Measurements from ENCODE around the gene OR52K1.
A peak's percentile ranks its signal among the peaks of the same experiment; 100 is the strongest.

OR52K1 gene

DNA sequence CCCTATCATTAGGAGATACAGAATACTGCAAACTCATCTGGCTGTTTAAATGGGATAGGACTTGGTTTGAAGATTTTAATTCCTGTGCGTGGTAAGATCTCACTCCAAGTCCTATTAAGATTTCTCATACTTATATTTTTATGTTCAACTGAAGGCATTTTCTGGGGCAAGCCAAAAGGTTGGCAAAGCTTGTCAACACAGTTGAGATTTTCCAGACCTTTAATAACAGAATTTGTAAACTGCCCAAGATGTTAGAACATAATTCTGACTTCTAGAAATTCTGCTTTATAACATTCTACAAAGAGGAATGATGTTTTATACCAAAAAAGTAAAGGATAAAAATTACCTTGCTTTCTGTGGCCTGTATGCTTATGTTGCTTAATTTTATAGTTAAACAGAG lies 31.8 kb downstream of the OR52K1 start:
- no peak overlapping the region for H4K8ac ChIP-seq (ENCODE audit: low read depth, low read length)
- H3K4me1 ChIP-seq (ENCODE audit: control insufficient read depth in 2 of 2, insufficient read depth in 1 of 2, low read depth in 1 of 2, low read length in 2 of 2) = no peaks in the 10 kb centered on the region
- H2AK5ac ChIP-seq (ENCODE audit: low read depth, low read length) = no peak overlapping the region
- H4K91ac ChIP-seq (ENCODE audit: low read depth, low read length, poor library complexity) = no peak overlapping the region
- H2BK15ac ChIP-seq (ENCODE audit: low read length) = no peak overlapping the region
- WGBS, 2 donors (ENCODE audit: extremely low coverage in 2 of 2, insufficient read length in 2 of 2, insufficient replicate concordance in 1 of 2) = no CpG with 5 or more reads among the region's 1 CpG
- H3K9me3 ChIP-seq (replicated peaks in 1 of 2; ENCODE audit: control insufficient read depth in 2 of 2, insufficient read depth in 1 of 2, low read depth in 1 of 2, low read length in 2 of 2) = peaks cover 0 to 3% of the 10 kb centered on the region in 2 donors
- H2BK5ac ChIP-seq (ENCODE audit: low read length) = no peak overlapping the region
- no peak overlapping the region for H3K27ac ChIP-seq (replicated peaks; ENCODE audit: low read length)
- no peaks in the 10 kb centered on the region for H3K36me3 ChIP-seq (replicated peaks in 1 of 2; ENCODE audit: control insufficient read depth in 2 of 2, insufficient read depth in 2 of 2, low read length in 2 of 2)
- H3K4me3 ChIP-seq (ENCODE audit: low read length in 2 of 2) = no peak overlapping the region
- peaks cover 0 to 10% (median 2%) of the 10 kb centered on the region in 3 experiments for H3K27me3 ChIP-seq (ENCODE audit: control insufficient read depth in 3 of 3, insufficient read depth in 3 of 3, low read depth in 1 of 3, low read length in 3 of 3)
- no peak overlapping the region for H2AFZ ChIP-seq (ENCODE audit: low read length)
- H3K79me1 ChIP-seq (ENCODE audit: low read depth, low read length) = no peaks in the 10 kb centered on the region
- H3K9ac ChIP-seq (ENCODE audit: low read depth, low read length, poor library complexity) = no peak overlapping the region
- H3K4me2 ChIP-seq (ENCODE audit: insufficient read depth, low read length, poor library complexity, severe bottlenecking) = no peak overlapping the region
- no peak overlapping the region for H2BK12ac ChIP-seq (ENCODE audit: low read length)
- H3K14ac ChIP-seq (ENCODE audit: low read length) = no peak overlapping the region
- no peak for DNase-seq (ENCODE audit: low spot score)
- no peak overlapping the region for H3K23ac ChIP-seq (ENCODE audit: low read depth, low read length, poor library complexity)
- no peak overlapping the region for H3K18ac ChIP-seq (ENCODE audit: low read length)
- no peak overlapping the region for H2BK120ac ChIP-seq (ENCODE audit: low read depth, low read length)
- H3K4ac ChIP-seq (ENCODE audit: low read length) = no peak overlapping the region

DNA sequence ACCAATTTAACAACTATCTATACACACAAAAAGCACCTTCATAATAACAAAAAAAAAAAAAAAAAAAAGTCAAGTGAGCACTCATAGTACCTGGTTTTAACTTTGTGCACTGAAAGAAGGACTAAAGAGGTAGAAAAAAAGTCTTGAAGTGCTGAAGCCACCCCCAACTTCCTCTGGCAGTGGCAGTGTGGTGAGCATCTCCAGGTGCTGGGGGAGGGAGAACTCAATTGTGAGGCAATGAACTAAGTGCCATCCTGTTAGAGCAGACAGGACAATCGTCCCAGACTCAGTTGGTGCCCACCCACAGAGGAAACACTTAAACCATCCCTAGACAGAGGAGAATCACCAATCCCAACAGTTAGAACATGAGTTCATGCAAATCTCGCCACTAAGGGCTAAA lies 39.9 kb downstream of the OR52K1 start:
- Histone ChIP-seq H3K18ac (ENCODE audit: low read length) (no peak overlapping the region), H2BK12ac (ENCODE audit: low read length) (no peak overlapping the region), H3K4me2 (ENCODE audit: insufficient read depth, low read length, poor library complexity, severe bottlenecking) (no peak overlapping the region), H2AK5ac (ENCODE audit: low read depth, low read length) (no peak overlapping the region), H4K8ac (ENCODE audit: low read depth, low read length) (no peak overlapping the region), H3K4me1 (ENCODE audit: control insufficient read depth in 2 of 2, insufficient read depth in 1 of 2, low read depth in 1 of 2, low read length in 2 of 2) (no peaks in the 10 kb centered on the region), H3K23ac (ENCODE audit: low read depth, low read length, poor library complexity) (no peak overlapping the region), H3K27me3 (ENCODE audit: control insufficient read depth in 3 of 3, insufficient read depth in 3 of 3, low read depth in 1 of 3, low read length in 3 of 3) (peaks cover 0 to 10% (median 0%) of the 10 kb centered on the region in 3 experiments), H3K79me1 (ENCODE audit: low read depth, low read length) (no peaks in the 10 kb centered on the region), H3K27ac (replicated peaks; ENCODE audit: low read length) (no peak overlapping the region), H4K91ac (ENCODE audit: low read depth, low read length, poor library complexity) (no peak overlapping the region), H3K9me3 (replicated peaks in 1 of 2; ENCODE audit: control insufficient read depth in 2 of 2, insufficient read depth in 1 of 2, low read depth in 1 of 2, low read length in 2 of 2) (no peaks in the 10 kb centered on the region), H3K9ac (ENCODE audit: low read depth, low read length, poor library complexity) (peak overlapping the region; percentile 1), H2BK15ac (ENCODE audit: low read length) (no peak overlapping the region), H3K36me3 (replicated peaks in 1 of 2; ENCODE audit: control insufficient read depth in 2 of 2, insufficient read depth in 2 of 2, low read length in 2 of 2) (no peaks in the 10 kb centered on the region), H2BK5ac (ENCODE audit: low read length) (no peak overlapping the region), H3K4ac (ENCODE audit: low read length) (no peak overlapping the region), H3K14ac (ENCODE audit: low read length) (no peak overlapping the region), H2AFZ (ENCODE audit: low read length) (no peak overlapping the region), H3K4me3 (ENCODE audit: low read length in 2 of 2) (no peak overlapping the region), H2BK120ac (ENCODE audit: low read depth, low read length) (no peak overlapping the region)
- no peak for DNase-seq (ENCODE audit: low spot score)
- no CpG with 5 or more reads among the region's 2 CpGs for WGBS, 2 donors (ENCODE audit: extremely low coverage in 2 of 2, insufficient read length in 2 of 2, insufficient replicate concordance in 1 of 2)

DNA sequence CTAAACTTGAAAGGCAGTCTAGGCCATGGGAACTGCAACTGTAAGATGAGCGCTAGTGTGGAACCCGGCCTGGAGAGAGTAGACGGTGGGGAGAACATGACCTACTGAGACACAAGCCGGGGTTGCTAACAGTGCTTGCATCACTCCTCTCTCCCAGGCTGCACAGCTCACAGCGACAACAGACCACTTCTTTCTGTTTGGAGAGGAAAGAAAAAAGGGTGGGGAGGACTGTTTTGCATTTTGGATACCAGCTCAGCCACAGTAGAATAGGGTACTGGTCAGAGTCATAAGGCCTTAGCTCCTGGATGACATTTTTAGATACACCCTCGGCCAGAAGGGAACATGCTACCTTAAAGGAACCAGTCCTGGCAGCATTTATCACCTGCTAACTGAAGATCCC lies 40.3 kb downstream of the OR52K1 start:
- no peak overlapping the region for H3K27ac ChIP-seq (replicated peaks; ENCODE audit: low read length)
- no peak overlapping the region for H4K91ac ChIP-seq (ENCODE audit: low read depth, low read length, poor library complexity)
- H3K79me1 ChIP-seq (ENCODE audit: low read depth, low read length) = no peaks in the 10 kb centered on the region
- no peak overlapping the region for H3K4ac ChIP-seq (ENCODE audit: low read length)
- WGBS, 2 donors (ENCODE audit: extremely low coverage in 2 of 2, insufficient read length in 2 of 2, insufficient replicate concordance in 1 of 2) = no CpG with 5 or more reads among the region's 6 CpGs
- H3K18ac ChIP-seq (ENCODE audit: low read length) = no peak overlapping the region
- H3K4me1 ChIP-seq (ENCODE audit: control insufficient read depth in 2 of 2, insufficient read depth in 1 of 2, low read depth in 1 of 2, low read length in 2 of 2) = no peaks in the 10 kb centered on the region
- H3K4me3 ChIP-seq (ENCODE audit: low read length in 2 of 2) = no peak overlapping the region
- peaks cover 0 to 5% (median 0%) of the 10 kb centered on the region in 3 experiments for H3K27me3 ChIP-seq (ENCODE audit: control insufficient read depth in 3 of 3, insufficient read depth in 3 of 3, low read depth in 1 of 3, low read length in 3 of 3)
- H3K14ac ChIP-seq (ENCODE audit: low read length) = no peak overlapping the region
- peak overlapping the region; percentile 1 for H3K9ac ChIP-seq (ENCODE audit: low read depth, low read length, poor library complexity)
- H2BK120ac ChIP-seq (ENCODE audit: low read depth, low read length) = no peak overlapping the region
- H3K9me3 ChIP-seq (replicated peaks in 1 of 2; ENCODE audit: control insufficient read depth in 2 of 2, insufficient read depth in 1 of 2, low read depth in 1 of 2, low read length in 2 of 2) = no peaks in the 10 kb centered on the region
- no peak overlapping the region for H2AK5ac ChIP-seq (ENCODE audit: low read depth, low read length)
- no peak for DNase-seq (ENCODE audit: low spot score)
- H3K23ac ChIP-seq (ENCODE audit: low read depth, low read length, poor library complexity) = no peak overlapping the region
- no peak overlapping the region for H2BK5ac ChIP-seq (ENCODE audit: low read length)
- H2BK12ac ChIP-seq (ENCODE audit: low read length) = no peak overlapping the region
- no peak overlapping the region for H3K4me2 ChIP-seq (ENCODE audit: insufficient read depth, low read length, poor library complexity, severe bottlenecking)
- no peak overlapping the region for H2AFZ ChIP-seq (ENCODE audit: low read length)
- no peak overlapping the region for H2BK15ac ChIP-seq (ENCODE audit: low read length)
- no peak overlapping the region for H4K8ac ChIP-seq (ENCODE audit: low read depth, low read length)
- no peaks in the 10 kb centered on the region for H3K36me3 ChIP-seq (replicated peaks in 1 of 2; ENCODE audit: control insufficient read depth in 2 of 2, insufficient read depth in 2 of 2, low read length in 2 of 2)

DNA sequence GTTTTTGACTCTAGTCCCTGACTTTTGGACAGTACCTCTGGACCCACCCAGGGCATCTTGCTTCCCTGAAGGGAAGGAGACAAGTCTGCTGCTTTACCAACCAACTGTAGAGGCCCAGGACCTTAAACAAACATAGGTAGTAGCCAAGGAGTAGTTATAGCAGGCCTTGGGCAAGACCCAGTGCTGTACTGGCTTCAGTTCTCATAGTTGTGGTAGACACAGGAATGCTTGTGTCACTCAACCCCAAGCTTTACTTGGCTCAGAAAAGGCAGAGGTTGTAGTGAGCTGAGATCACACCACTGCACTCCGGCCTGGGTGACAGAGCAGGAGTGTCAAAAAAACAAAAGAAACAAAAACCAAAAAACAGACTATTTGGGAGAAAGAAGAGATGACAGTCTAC lies 41.2 kb downstream of the OR52K1 start:
- no peak overlapping the region for H2BK15ac ChIP-seq (ENCODE audit: low read length)
- H3K9ac ChIP-seq (ENCODE audit: low read depth, low read length, poor library complexity) = no peak overlapping the region
- no CpG with 5 or more reads among the region's 1 CpG for WGBS, 2 donors (ENCODE audit: extremely low coverage in 2 of 2, insufficient read length in 2 of 2, insufficient replicate concordance in 1 of 2)
- H3K79me1 ChIP-seq (ENCODE audit: low read depth, low read length) = no peaks in the 10 kb centered on the region
- H2AK5ac ChIP-seq (ENCODE audit: low read depth, low read length) = no peak overlapping the region
- H2BK12ac ChIP-seq (ENCODE audit: low read length) = no peak overlapping the region
- peaks cover 0 to 3% (median 0%) of the 10 kb centered on the region in 3 experiments for H3K27me3 ChIP-seq (ENCODE audit: control insufficient read depth in 3 of 3, insufficient read depth in 3 of 3, low read depth in 1 of 3, low read length in 3 of 3)
- no peaks in the 10 kb centered on the region for H3K4me1 ChIP-seq (ENCODE audit: control insufficient read depth in 2 of 2, insufficient read depth in 1 of 2, low read depth in 1 of 2, low read length in 2 of 2)
- no peak overlapping the region for H3K4me3 ChIP-seq (ENCODE audit: low read length in 2 of 2)
- no peaks in the 10 kb centered on the region for H3K36me3 ChIP-seq (replicated peaks in 1 of 2; ENCODE audit: control insufficient read depth in 2 of 2, insufficient read depth in 2 of 2, low read length in 2 of 2)
- peak overlapping the region; percentile 13 for H2AFZ ChIP-seq (ENCODE audit: low read length)
- H4K8ac ChIP-seq (ENCODE audit: low read depth, low read length) = no peak overlapping the region
- H3K18ac ChIP-seq (ENCODE audit: low read length) = no peak overlapping the region
- H3K4me2 ChIP-seq (ENCODE audit: insufficient read depth, low read length, poor library complexity, severe bottlenecking) = no peak overlapping the region
- H3K14ac ChIP-seq (ENCODE audit: low read length) = no peak overlapping the region
- no peaks in the 10 kb centered on the region for H3K9me3 ChIP-seq (replicated peaks in 1 of 2; ENCODE audit: control insufficient read depth in 2 of 2, insufficient read depth in 1 of 2, low read depth in 1 of 2, low read length in 2 of 2)
- H3K23ac ChIP-seq (ENCODE audit: low read depth, low read length, poor library complexity) = no peak overlapping the region
- no peak overlapping the region for H4K91ac ChIP-seq (ENCODE audit: low read depth, low read length, poor library complexity)
- H2BK120ac ChIP-seq (ENCODE audit: low read depth, low read length) = no peak overlapping the region
- H2BK5ac ChIP-seq (ENCODE audit: low read length) = no peak overlapping the region
- H3K4ac ChIP-seq (ENCODE audit: low read length) = no peak overlapping the region
- DNase-seq (ENCODE audit: low spot score) = no peak
- no peak overlapping the region for H3K27ac ChIP-seq (replicated peaks; ENCODE audit: low read length)

Measured in neuronal stem cell (in vitro differentiated cells).